ENCODE data around the gene SYS1.

- TF ChIP-seq CTCF (IDR thresholded peaks at IDR 0.05; ENCODE audit: poor library complexity, severe bottlenecking), result no peak
- TF ChIP-seq EZH2 (IDR thresholded peaks at IDR 0.05; ENCODE audit: borderline replicate concordance, insufficient read depth, low read length, poor library complexity, severe bottlenecking), result no peak
- no peak for TF ChIP-seq TAF1 (IDR thresholded peaks at IDR 0.05; ENCODE audit: low read depth)
- TF ChIP-seq REST (IDR thresholded peaks at IDR 0.05; ENCODE audit: borderline replicate concordance), result no peak
- no peak for TF ChIP-seq SMC3 (conservative IDR thresholded peaks at IDR 0.05; ENCODE audit: poor library complexity)
- TF ChIP-seq POLR2AphosphoS5 (IDR thresholded peaks at IDR 0.05), result no peak
- TF ChIP-seq EP300 (conservative IDR thresholded peaks at IDR 0.05; ENCODE audit: poor library complexity, severe bottlenecking), result no peak
- no peak for TF ChIP-seq RAD21 (conservative IDR thresholded peaks at IDR 0.05)
- no peak for TF ChIP-seq MXI1 (conservative IDR thresholded peaks at IDR 0.05; ENCODE audit: poor library complexity, severe bottlenecking)
Observed at GRCh38 chr20:45372241-45372640, 9.3 kb downstream of the SYS1 start.

All from neural cell (in vitro differentiated cells).